HCT116 (cell line): ENCODE measurements around the gene ZNF683.

Experiments used
- CTCF ChIP-seq, 3 experiments: fragments of 200-600 bp in 1 of 3; sonication (generic) in 1 of 3; IDR thresholded peaks in 2 of 3; conservative IDR thresholded peaks in 1 of 3; 2 replicates each; pipeline ENCODE4 v1.5.1; 2012 to 2017; ENCODE audit warnings: low read depth in 2 of 3, low read length in 2 of 3, antibody characterized with exemption in 1 of 3, borderline replicate concordance in 1 of 3, control low read depth in 1 of 3, mild to moderate bottlenecking in 1 of 3, mixed read lengths in 1 of 3, mixed run types in 1 of 3, moderate library complexity in 1 of 3; ENCODE audit not compliant: insufficient read depth in 1 of 3
- EGR1 ChIP-seq: IDR thresholded peaks from 2 replicates; pipeline ENCODE4 v1.6.1; 2012; ENCODE audit warnings: low read depth
- ELF1 ChIP-seq: IDR thresholded peaks from 2 replicates; pipeline ENCODE4 v1.6.1; 2012; ENCODE audit warnings: low read depth, borderline replicate concordance
- EZH2phosphoT487 ChIP-seq: fragments of 200-600 bp; IDR thresholded peaks from 2 replicates; pipeline ENCODE4 v1.6.1; 2018; ENCODE audit warnings: antibody characterized with exemption, borderline replicate concordance
- MAX ChIP-seq: IDR thresholded peaks from 2 replicates; pipeline ENCODE4 v1.6.1; 2012
- POLR2A ChIP-seq: IDR thresholded peaks from 2 replicates; pipeline ENCODE4 v1.7.0; 2011; ENCODE audit warnings: borderline replicate concordance; ENCODE audit not compliant: insufficient read depth, insufficient read length; ENCODE audit errors: extremely low read depth
- POLR2AphosphoS5 ChIP-seq: IDR thresholded peaks from 2 replicates; pipeline ENCODE4 v1.6.1; 2011; ENCODE audit warnings: mild to moderate bottlenecking, low read depth, low read length, moderate library complexity

- TF ChIP-seq CTCF (IDR thresholded peaks at IDR 0.05 in 2 of 3, conservative IDR thresholded peaks at IDR 0.05 in 1 of 3; ENCODE audit: borderline replicate concordance in 1 of 3, insufficient read depth in 1 of 3, low read depth in 2 of 3, low read length in 2 of 3) (no peak), MAX (no peak), POLR2AphosphoS5 (no peak), POLR2A (no peak), ELF1 (no peak), EZH2phosphoT487 (no peak), EGR1 (no peak)
Observed at GRCh38 chr1:26413031-26413430, 40.5 kb upstream of the ZNF683 start.
